Nucleus accumbens (tissue), 56 donors: ENCODE data around the gene SCG5.
A peak's percentile ranks its signal among the peaks of the same experiment; 100 is the strongest.
"Not testable (repeated sequence)": the region's sequence is repeated elsewhere in the genome, so short reads cannot be mapped to it uniquely, and the experiment has no call there.

Source experiments
- DNase-seq, 56 donors: peaks; one replicate each; lab custom pipeline; 2025; lab: John Stamatoyannopoulos, UW

SCG5 gene, protein sequence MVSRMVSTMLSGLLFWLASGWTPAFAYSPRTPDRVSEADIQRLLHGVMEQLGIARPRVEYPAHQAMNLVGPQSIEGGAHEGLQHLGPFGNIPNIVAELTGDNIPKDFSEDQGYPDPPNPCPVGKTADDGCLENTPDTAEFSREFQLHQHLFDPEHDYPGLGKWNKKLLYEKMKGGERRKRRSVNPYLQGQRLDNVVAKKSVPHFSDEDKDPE

DNA sequence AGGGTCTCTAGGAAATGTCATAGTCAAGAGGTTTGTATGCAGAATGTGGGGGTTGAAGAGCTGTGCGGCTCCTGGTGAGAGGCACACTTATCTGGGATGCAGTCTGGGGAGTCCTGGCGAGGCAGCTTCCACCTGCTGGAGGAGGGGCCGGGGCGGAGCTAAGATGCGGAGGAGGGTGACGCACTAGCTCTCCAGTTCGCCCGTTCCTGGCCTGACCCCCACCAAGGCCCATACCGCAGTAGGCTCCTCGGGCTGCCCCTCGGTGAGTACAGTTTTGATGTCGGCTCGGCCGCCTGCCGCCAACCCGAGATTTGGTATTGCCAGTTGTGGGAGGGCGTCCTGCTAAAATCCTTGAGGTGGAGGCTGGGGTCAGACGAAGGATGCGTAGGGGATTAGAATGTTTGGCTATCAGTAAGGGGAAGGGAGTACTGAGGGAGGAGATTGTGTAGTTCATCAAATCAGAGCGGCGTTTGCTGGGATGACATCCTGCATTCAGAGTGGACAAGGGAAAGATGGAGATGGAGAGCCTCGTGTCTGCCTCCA is at the start of gene SCG5:
Gene SCG5 (plus strand): TSS at position 194 of the 543 bp plus-strand sequence. CDS start 1,883 bp downstream, outside the sequence.
- DNase-seq, result peak in 54 of 56 donors; percentile 12 to 82 (median 60)

DNA sequence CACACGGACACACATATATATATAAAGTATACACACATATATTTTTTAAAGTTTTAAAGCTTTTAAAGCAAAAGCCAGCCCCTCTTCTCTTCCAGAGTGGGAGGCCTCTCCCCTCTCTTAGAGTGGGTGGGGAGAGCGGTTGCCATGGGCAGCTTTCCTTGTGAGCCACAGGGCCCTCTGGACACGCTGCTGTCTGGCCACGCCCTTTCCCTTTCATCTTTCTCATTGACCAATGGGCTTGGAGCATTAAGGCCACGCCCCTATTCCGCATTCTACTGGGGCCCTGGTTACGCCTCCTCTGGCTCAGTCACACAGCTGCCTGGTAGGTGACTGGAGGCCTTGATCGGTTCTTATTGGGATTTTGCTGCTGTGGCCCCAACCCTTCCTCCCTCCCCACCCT is 48.4 kb upstream of the SCG5 start, which contains the start of gene GOLGA8N:
Gene GOLGA8N (plus strand): TSS at position 306 of the 400 bp plus-strand sequence.
- not testable (repeated sequence) for DNase-seq

DNA sequence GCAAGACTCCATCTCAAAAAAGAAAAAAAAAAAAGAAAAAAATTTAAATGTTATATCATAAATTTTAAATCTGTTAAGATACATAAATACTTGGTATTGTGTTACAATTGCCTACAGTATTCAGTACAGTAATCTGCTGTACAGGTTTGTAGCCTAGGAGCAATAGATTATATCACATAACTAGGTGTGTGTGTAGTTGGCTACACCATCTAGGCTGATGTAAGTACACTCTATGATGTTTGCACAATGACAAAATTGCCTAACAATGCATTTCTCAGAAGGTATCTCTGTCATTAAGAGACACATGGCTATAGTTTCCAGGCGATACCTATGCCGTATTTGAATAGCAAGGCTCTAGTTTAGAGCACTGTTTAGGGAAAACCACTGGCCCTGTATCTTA is 32.0 kb upstream of the SCG5 start:
- not testable (repeated sequence) for DNase-seq

DNA sequence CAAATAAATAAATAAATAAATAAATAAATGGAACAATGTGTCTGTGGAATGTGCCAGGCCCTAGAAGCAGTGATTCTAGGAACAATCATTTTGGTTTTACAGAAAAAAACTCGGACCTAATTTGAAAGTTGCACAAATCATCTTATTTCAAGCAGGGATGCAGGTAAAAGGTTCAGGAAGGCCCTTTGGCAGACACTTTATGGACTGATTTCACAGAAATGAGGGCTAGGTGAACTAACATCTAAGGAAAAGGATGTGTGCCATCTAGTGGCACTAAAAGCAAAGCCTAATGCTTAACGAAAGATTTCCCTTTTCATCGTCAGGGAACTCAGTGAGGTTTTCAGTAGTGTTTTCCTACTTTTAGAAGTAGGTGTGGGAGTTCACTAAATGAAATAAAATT is 30.8 kb upstream of the SCG5 start:
- DNase-seq, result not testable (repeated sequence)

DNA sequence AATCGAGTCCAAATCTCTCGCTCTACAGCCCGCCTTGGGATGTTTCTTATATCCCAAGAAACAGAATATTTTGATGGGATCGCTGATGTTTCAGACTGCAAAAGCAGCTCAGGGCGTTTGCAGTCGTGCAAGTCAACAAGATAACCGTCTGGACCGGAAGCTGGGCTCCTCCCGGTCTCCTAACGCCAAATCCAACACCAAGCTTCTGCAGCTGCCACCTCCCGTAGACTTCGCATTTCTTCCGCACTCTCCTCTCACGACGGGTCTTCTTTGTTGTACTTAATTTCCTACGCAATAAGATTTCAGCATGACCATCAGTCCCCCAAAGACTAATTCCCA is 26.8 kb upstream of the SCG5 start:
- not testable (repeated sequence) for DNase-seq

DNA sequence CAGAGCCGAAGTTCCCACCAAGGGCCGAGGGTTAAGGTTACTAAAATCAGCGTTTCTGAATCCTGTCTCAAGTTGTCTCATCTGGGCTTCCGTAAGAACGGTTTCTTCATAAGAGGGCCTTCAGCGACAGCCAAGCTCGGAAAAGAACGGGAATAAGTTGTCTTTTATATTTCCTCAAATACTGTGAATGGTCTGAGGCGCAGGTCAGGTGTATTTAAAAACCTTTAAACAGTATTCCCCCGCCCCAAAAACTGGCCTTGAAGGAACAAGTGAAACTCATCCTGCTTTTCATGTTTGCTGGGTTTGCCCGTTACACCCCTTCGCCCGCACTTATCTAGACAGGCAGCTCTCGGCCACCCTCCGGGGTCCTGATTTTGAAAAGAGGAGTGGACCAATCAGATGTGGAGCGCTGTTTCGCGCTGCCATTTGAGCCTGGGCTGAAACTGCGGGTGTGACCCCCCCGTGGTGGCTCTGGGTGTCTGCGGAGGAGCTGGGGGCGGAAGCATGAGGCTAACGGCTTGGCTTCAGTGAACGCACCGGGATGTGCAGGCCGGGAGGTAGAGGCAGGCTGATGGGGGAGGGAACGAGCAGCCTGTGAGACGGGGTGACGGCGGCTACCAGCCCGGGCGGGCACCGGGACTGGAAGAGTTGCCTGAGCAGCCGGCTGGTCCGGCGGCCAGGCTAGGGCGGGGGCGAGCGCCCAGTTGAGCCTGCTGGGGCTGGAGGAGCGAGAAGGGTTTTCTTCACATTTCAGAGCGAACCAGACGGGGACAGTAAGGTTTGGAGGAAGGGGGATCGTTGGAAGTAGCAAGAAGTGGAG is 26.2 kb upstream of the SCG5 start, which contains the start of gene ARHGAP11A:
Gene ARHGAP11A (plus strand): TSS at position 454 of the 820 bp plus-strand sequence. CDS start 708 bp downstream, outside the sequence.
- DNase-seq, result not testable (repeated sequence)

DNA sequence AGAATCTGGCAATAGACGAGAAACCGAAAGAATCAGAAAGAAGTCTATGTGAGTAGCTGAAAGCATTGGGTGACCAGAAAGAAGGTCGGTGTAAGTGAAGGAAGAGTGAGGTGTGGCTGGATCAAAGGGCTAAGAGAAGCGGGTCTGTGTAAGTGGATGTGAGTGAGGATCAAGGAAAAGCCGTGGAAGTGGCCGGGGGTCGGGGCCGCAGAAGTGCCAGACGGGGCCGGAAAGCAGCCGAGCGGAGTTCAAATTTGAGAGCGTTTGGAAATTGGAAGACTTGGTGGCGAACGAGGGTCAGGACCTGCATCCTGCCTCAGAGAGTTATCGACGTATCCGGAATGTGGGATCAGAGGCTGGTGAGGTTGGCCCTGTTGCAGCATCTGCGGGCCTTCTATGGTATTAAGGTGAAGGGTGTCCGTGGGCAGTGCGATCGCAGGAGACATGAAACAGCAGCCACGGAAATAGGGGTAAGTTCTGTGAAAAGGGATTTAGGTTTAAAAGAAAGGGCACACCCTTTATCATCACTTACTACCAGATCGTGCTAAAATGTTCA is 25.6 kb upstream of the SCG5 start:
- DNase-seq, result not testable (repeated sequence)

DNA sequence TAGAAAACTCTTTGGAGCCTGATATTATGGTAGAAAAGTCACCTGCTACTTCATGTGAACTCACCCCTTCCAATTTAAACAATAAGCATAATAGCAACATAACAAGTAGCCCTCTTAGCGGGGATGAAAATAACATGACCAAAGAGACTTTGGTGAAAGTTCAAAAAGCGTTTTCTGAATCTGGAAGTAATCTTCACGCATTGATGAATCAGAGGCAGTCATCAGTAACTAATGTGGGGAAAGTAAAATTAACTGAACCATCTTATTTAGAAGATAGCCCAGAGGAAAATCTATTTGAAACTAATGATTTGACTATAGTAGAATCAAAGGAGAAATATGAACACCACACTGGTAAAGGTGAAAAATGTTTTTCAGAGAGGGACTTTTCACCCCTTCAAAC is 5.1 kb upstream of the SCG5 start:
- no peak for DNase-seq

DNA sequence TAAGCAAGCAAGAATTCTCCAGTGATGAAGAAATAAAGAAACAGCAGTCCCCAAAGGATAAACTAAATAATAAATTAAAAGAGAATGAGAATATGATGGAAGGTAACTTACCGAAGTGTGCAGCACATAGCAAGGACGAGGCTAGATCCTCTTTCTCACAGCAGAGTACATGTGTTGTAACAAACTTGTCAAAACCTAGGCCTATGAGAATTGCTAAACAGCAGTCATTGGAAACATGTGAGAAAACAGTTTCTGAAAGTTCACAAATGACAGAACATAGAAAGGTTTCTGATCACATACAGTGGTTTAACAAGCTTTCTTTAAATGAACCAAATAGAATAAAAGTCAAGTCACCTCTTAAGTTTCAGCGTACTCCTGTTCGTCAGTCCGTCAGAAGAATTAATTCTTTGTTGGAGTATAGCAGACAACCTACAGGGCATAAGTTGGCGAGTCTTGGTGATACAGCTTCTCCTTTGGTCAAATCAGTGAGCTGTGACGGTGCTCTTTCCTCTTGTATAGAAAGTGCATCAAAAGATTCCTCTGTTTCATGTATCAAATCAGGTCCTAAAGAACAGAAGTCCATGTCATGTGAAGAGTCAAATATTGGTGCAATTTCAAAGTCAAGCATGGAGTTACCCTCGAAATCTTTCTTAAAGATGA is 4.5 kb upstream of the SCG5 start:
- no peak for DNase-seq

DNA sequence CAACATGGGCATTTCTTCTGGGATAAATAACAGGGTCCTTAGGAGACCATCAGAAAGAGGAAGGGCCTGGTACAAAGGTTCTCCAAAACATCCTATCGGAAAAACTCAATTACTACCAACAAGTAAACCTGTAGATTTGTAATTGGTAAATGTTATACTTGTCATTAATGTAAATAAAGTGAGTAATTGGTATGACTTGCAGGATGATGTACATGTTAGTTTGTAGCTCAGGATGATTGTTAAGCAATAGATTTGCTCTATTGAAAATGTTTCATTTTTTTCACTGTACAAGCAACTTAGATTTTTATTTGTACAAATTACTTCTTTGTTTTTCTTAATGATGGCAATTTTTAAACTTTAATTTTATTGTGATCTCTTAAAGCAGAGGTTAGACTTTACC is 3.8 kb upstream of the SCG5 start:
- DNase-seq, result no peak

DNA sequence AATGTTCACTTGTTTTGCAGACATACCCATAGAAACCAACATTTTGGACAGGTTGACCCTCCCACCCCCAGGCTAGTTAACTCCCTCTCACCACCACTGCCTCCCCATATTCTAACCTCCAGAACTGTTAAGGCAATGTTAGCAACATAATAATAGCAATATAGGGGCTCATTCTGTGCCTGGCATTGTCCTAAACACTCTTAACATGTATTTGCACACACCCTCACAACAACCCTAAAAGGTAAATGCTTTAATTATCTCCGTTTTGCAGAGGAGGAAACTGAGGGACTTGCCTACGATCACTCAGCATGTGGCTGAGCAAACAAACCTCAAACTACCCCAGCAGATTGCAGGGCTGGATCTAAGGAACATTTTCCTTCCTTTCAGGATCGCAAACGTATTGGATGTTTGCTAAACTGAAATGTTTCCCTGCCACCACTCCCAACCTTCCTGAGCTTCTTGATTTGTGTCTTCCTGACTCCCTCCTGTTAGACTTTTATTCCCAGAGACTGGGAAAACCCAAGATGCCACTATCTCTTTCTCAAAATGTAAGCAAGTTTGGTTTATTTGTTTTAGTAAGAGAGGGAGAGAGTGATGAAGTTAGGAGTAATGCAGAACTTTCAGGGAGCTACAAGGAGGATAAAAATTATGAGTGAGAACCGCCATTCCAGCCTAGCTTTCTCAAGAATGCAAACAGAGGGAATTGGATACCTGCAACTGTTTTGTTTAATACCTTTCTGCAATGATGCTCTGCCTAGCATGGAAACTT is 1.3 kb downstream of the SCG5 start:
- no peak for DNase-seq

DNA sequence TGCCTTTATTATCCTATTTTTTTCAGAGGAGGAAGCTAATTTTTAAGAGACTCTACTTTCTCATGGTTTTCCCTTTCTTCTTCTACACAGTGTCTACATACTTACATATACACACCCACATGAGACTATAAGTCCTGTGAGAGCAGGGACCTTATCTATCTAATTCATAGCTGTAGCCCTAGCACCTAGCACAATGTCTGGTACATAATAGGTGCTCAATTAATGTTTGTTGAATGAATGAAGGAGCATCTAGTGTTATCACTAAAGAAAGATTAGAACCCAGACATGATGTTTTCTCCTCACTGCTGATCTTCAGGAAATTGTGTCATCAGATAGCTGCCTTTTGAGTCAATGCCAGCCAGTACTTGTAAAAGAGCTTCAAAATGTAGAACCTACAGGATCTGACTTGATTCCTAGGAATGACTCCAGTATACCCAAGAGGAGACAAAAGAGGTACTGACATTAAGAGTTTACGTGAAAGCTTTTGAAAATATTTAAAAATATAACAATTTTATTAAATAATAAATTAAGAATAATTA is 2.5 kb downstream of the SCG5 start:
- no peak for DNase-seq

DNA sequence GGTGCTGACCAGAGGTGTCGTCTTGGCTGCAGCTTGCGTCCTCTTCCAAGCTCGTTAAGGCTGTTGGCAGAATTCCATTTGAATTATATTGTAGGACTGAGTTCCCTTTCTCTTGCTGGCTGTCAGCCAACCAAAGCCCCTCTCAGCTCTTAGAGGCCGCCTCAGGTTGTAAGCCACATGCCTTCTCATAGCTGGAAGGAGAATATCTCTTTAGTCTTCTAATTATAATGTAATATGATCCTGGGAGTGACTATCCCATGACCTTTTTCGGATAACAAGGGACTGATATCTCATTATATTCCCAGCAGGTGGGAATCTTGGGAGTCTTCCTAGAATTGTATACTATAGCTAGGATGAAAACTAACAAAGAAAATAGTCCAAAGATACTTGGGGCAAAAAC is 4.8 kb downstream of the SCG5 start:
- no peak for DNase-seq

DNA sequence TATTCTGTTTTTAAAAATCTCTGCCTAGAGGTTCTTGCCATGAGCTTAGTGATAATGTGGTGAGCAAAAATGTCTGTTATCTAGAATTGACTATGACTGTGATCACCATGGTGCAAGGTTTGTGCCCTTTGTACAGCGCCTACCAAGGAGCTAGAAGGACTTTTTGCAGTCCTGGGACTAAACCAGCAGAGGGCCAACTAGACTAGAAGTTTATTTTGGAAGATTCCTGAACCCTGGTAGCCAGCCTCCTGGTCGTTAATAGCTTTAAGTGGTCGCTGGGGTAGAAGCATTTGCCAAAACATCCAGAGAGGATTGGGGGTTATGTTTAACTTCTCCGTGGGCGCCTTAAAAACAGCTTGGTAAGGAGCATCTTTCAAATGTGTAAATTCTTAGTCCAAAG is 7.8 kb downstream of the SCG5 start:
- DNase-seq, result no peak

DNA sequence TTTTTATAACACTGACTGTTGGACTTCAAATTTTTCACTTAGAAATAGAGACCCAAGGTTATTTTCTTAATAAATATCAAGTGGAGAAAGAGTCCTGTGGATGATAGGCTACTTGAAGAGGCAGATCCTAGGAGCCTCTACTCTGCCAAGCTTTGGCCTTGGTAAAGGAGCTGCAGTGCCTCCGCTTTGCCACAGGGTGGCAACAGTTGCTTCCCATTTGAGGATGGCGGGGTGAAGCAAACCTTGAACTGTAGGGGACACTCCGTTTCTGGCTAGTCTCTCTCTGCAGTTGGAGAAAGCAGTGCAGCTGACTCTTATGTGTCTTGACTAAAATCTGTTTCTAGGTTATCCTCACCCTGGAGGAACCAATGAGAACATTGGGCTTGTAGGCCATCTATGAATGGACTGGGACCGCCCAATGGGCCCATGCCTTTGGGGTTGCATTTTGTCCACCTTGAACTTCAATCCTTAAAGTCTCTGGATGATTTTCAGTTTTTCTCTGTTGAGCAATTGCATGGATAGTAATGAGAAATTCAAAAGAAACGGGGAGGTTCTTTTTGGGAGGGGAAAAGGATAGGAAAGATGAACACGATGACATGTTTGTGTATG is 9.8 kb downstream of the SCG5 start:
- peak in 30 of 56 donors; percentile 3 to 54 (median 30) for DNase-seq

DNA sequence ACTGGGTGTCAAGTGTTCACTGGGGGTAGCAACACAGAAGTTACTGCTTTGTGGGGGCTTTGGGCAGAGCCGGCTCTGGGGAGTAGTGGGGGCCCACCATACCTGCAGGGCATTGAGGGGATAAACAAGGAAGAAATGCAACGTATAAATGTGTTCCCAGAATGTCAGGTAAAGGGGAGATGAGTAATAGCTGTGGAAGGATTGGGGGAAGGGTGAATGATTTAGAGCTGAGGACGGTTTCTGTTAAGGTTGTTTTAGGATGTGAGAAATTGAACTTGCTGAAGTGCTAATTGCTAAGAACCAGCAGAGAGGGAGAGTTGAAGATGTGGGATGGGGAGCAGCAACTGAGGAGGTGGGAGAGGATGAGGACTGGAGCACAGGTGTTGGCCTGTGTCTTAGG is 10.7 kb downstream of the SCG5 start:
- DNase-seq, result no peak

DNA sequence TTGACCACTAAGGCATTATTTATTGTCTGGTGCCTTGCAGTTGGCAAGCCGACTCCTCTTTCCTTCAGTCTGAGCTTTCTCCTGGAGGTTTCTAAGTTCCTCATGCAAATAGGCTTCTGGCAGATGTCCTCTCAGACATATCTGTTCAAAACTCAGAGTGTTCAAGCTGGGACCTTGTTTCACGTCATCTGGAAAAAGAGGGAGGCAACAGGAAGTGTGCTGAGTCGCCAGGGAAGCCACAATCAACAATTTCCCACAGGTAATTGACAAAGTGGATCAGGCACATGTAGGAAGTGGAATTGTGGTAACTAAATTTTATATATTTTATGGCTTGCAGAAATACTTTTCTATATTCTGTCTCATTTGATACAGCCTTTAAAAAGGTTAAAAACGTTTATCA is 14.6 kb downstream of the SCG5 start:
- DNase-seq, result no peak

DNA sequence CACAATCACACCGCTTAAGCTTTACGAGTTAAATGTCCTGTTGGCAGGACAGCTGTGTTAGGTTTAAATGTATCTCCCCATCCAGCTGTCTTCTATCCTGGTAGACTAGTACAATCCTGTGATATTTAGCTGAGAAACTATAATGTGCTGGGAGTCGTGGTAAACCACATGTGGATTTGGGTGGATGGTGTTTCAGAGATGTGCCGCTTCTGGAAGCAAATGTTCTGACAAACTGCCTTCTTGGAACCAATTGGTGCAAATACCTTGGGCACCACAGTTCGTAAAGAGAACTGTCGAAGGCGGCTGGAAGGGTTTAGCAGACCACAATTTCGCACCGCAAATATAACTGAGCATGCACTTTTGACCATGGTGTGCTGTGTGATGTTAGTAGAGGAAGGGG is 15.0 kb downstream of the SCG5 start:
- no peak for DNase-seq

DNA sequence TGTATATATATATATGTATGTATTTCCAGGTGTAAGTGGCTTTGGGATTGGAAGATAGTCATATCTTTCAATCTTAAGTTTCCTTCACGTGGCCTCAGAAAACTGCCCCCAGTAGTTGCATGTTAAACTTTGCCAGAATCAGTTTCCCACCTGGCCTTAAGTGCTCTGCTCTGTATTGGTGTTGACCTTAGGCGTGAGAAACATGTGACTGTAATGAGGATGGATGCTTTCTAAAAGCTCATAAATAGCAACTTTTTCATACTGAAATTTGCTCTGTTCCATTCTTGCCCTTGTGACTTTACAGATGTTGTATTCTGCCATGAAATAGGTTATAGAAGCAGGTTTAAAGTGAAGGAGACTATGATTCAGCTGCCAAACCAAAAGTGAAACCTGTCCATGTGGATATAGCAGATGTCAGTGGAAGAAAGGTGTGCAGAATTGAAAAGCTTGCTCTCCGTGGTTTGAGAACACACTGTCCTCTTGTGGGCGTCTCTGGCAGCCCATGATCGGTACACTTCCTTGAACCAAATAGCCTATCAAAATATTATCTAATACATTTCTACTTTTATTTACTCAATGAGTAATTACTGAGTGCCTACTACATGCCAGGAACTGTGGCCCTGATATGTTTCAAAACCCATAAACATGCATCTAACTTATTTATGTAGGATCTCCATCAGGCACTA is 15.8 kb downstream of the SCG5 start:
- no peak for DNase-seq
